ENCODE measurements around the gene KRTAP4-11.
"Not testable (repeated sequence)": the region's sequence is repeated elsewhere in the genome, so short reads cannot be mapped to it uniquely, and the experiment has no call there.

KRTAP4-11 gene

DNA sequence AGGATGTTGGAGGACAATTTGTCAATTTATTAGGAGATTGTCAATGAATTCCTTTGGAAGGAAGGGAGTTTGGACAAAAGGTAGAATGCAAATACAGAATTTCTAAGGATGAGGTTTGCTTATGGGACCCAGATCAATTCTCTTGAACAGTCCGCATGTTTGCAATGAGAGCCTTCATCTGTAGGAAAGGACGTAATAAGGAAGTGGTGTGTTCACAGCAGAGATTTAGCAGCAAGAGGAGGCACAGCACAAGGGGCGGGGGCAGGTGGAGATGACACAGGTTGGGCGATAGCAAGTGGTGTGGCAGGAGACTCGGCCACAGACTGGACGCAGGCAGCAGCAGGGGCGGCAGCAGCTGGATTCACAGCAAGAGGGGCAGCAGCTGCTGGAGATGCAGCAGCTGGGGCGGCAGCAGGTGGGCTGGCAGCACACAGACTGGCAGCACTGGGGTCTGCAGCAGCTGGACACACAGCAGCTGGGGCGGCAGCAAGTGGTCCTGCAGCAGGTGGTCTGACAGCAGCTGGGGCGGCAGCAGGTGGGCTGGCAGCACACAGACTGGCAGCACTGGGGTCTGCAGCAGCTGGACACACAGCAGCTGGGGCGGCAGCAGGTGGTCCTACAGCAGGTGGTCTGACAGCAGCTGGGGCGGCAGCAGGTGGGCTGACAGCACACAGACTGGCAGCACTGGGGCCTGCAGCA lies 5.3 kb upstream of the KRTAP4-11 start:
- DNase-seq: not testable (repeated sequence)

DNA sequence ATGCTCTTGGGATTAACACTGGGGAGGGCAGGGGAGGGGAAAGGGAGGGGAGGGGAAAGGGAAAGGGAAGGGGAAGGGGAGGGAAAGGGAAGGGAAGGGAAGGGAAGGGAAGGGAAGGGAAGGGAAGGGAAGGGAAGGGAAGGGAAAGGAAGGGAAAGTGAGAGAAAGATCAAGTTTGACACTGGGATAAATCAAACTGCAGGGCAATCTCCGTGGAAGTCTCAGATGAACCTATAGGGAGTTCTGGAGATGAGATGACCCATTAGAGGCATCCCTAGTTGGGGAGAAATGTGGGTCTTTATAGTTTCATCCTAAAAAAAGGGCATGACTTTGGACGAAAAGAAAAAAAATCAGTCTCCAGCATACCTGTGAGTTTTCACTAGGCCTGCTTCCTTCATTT lies 3.6 kb upstream of the KRTAP4-11 start:
- DNase-seq: no peak

GRCh38 chr17:41119696-41120690 lies 1.8 kb upstream of the KRTAP4-11 start:
- not testable (repeated sequence) for DNase-seq

DNA sequence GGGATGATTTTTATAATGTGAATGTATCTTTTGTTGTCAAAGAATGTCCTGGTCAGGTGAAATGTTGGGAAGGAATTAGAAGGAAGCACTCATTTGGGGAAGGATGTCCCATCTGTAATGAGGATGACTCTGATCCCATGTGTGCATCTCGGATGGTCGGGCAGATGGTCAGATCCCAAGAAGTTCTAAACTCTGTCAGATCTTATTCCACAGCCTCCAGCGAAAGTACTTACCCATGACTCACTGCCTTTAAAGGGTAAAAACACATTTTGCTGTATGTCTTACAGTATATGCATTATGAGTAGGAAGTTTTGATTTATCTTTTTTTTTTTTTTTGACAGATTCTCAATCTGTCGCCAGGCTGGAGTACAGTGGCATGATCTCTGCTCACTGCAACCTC lies 548 bp upstream of the KRTAP4-11 start:
- DNase-seq: no peak

DNA sequence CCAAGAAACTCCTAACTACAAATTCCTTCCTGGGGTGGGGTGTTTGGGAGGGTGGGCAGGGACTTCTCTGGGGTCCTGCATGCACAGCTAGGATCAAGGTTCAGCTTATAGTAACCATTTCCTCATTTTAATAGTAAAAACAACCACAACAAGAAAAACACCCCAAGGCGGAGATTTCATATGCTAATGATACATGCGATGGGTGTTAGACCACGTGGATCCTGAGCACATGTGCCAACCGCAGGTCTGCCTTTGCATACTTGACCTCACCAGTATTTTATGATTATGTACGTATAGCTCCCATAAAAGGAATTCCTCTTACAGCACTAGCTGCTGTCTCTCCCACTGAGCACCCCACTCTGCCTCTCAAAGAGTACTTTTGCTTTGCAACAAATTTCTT lies 1.9 kb downstream of the KRTAP4-11 start:
- peak; percentile 10 to 23 for DNase-seq

DNA sequence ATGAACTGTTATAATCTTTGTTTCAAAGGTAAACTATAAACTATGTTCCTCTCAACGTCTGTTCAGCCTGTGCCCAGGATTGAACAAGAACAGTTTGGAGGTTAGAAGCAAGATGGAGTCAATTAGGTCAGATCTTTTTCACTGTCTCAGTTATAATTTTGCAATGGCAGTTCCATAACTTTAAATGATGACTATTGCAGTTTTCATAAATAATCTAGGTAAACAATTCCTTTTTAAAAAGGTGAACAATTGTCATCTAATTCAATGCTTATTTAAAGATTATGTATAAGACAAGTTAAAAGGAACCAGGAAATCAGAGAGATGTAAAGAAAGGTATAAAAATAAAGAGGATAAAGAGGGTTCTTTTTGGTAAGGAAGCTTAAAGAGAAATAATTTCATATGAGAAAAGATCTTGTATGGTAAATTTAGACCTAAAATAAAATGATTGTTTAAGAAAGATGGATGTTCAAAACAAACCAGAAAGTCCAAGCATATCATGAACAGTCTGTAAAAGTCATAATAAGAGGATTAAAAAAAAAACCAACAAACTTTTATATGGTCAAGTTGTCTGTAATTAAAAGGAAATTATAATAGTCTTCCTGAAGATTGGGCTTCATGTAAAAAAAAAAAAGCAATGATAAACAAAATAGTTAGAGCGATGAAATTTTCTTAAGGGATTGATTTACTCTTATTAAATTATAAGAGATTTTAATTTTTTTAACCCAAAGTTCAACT lies 6.9 kb downstream of the KRTAP4-11 start:
- DNase-seq: no peak

DNA sequence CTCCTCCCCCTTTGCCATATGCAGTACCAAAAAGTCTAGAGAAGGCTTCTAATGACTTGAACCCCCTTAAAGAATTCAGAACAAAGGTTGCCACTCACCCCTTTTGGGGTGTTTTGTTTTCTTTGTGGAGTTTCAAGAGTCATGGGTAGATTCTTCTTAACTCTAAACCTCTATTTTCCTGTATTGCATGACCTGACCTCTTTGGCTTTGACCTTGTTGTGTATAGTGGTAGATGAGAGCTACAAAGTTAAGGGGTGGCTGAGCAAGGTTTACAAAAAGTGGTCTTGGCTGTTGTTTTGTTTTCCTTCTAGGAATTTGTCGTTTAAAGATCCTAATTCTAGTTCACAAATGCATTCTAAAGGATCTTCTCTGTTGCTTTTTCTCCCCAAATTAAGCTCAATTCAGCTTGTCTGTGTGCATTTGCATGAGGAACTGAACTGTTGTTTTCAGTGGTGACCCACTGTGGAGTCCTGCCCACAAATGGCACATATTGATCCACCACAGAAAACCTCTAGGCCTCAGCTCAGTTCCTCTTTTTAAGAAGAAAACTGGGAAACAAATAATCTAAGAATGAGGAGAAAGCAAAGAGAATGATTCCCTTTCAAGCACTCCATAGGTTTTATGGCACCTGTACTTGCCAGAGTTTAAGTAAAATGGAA lies 9.3 kb downstream of the KRTAP4-11 start:
- DNase-seq: not testable (repeated sequence)

DNA sequence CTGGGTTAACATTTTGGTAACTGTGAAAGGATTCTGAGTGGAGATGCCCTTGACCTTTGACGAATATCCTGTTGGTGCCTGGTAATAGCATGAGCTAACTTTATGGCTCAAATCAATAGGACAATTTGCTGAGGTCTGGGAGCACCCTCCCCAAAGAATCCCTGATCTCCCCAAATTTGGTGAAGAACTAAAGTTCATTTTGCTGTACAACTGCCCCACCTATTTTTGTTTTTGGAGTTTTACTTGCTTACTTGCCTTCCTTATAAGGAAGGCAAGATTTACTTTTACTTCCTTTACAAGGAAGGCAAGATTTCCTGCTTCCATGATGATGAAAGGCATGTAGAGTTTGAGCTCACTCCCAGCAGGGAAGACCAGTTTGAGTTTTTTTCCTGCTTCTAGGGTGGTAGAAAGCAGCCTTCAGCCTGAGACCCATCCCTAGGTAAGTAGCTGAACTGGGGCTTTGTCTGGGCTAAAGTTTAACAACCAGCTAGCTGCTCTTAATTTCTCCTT lies 10.2 kb downstream of the KRTAP4-11 start:
- no peak for DNase-seq

DNA sequence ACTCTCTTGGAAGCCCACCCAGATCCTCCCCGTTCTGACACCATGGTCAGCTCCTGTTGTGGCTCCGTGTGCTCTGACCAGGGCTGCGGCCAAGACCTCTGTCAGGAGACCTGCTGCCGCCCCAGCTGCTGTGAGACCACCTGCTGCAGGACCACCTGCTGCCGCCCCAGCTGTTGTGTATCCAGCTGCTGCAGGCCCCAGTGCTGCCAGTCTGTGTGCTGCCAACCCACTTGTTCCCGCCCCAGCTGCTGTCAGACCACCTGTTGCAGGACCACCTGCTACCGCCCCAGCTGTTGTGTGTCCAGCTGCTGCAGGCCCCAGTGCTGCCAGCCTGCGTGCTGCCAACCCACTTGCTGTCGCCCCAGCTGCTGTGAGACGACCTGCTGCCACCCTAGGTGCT lies 12.8 kb downstream of the KRTAP4-11 start, which contains the start of gene KRTAP4-9:
KRTAP4-9 (plus strand) TSS at position 43 of the 400 bp plus-strand sequence; CDS start at position 43, 0 bp downstream.
- not testable (repeated sequence) for DNase-seq

DNA sequence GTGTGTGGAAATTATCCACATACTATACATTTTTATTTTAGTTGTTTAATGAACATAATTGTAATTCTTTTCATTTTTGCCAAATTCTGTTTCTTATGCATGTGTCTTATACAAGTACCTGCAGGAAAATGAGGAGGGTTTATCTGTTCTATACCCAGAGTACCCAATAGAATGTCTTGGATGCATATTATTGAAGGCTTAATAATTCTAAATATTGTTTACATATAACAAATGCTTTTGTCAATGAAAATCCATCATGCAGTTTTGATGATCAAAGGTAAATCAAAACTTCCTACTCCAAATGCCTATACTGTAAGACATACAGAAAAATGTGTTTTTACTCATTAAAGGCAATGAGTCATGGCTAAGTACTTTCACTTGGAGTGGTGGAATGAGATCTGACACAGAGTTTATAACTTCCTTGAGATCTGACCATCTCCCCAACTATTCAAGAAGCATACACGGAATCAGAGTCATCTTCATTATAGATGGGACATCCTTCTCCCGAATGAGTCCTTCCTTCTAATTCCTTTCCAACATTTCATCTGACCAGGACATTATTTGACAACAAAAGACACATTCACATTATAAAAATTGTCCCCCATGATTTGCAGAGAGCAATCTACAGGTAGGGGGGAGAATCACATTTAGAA lies 13.7 kb downstream of the KRTAP4-11 start:
- DNase-seq: not testable (repeated sequence)

DNA sequence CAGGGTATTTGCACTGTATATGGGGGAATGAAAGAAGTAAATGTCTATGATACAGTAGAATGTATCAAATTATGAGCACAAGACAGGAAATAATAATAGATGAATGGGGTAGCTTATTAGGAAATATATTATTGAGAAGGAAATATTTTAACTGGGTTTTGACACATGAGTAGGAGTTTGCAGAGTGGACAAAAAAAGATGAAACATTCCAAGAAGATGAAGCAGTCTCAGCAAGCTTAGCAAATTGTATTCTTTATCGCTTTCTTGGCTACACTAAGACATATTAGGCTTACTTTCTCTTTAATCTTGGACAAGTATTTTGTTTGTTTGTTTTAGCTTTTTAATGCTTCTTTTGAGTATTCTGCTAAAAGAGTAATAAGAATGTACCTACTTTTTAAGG lies 14.3 kb downstream of the KRTAP4-11 start:
- no peak for DNase-seq

DNA sequence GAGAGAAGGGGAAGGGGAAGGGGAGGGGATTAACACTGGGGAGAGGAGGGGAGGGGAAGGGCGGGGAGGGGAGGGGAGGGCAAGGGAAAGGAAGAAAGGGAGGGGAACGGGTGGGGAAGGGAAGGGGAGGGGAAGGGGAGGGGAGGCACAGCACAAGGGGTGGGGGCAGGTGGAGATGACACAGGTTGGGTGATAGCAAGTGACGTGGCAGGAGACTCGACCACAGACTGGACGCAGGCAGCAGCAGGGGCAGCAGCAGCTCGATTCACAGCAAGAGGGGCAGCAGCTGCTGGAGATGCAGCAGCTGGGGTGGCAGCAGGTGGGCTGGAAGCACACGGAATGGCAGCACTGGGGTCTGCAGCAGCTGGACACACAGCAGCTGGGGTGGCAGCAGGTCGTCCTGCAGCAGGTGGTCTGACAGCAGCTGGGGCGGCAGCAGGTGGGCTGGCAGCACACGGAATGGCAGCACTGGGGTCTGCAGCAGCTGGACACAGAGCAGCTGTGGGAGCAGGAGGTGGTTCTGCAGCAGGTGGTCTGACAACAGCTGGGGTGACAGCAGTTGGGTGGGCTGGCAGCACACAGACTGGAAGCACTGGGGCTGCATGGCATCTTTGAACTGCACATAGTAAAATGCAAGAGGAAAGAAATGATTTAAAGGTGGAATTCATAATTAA lies 16.4 kb downstream of the KRTAP4-11 start, which contains the start of gene KRTAP4-16:
KRTAP4-16 (minus strand) TSS at position 624 of the 674 bp plus-strand sequence; CDS start at position 624, 0 bp downstream.
- DNase-seq: no peak

GRCh38 chr17:41099682-41100480 lies 18.3 kb downstream of the KRTAP4-11 start:
- DNase-seq: not testable (repeated sequence)

DNA sequence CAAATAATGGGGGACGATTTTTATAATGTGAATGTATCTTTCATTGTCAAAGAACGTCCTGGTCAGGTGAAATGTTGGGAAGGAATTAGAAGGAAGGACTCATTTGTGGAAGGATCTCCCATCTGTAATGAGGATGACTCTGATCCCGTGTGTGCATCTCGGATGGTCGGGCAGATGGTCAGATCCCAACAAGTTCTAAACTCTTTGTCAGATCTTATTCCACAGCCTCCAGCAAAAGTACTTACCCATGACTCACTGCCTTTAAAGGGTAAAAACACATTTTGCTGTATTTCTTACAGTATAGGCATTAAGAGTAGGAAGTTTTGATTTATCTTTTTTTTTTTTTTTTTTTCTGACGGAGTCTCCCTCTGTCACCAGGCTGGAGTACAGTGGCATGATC lies 19.7 kb downstream of the KRTAP4-11 start:
- no peak for DNase-seq

- DNase-seq: no peak
Observed at GRCh38 chr17:41098042-41098441, 20.1 kb downstream of the KRTAP4-11 start, which contains the start of gene KRTAP4-8. Gene KRTAP4-8, minus strand, starts transcription at chr17:41098142. Its CDS starts 58 bp downstream, at chr17:41098084.

DNA sequence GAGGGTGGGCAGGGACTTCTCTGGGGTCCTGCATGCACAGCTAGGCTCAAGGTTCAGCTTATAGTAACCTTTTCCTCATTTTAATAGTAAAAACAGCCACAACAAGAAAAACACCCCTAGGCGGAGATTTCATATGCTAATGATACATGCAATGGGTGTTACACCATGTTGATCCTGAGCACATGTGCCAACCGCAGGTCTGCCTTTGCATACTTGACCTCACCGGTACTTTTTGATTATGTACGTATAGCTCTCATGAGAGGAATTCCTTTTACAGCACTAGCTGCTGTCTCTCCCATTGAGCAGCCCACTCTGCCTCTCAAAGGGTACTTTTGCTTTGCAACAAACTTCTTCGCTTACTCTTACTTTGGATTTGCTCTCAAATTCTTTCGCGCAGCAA lies 22.1 kb downstream of the KRTAP4-11 start:
- peak; percentile 57 to 76 for DNase-seq

DNA sequence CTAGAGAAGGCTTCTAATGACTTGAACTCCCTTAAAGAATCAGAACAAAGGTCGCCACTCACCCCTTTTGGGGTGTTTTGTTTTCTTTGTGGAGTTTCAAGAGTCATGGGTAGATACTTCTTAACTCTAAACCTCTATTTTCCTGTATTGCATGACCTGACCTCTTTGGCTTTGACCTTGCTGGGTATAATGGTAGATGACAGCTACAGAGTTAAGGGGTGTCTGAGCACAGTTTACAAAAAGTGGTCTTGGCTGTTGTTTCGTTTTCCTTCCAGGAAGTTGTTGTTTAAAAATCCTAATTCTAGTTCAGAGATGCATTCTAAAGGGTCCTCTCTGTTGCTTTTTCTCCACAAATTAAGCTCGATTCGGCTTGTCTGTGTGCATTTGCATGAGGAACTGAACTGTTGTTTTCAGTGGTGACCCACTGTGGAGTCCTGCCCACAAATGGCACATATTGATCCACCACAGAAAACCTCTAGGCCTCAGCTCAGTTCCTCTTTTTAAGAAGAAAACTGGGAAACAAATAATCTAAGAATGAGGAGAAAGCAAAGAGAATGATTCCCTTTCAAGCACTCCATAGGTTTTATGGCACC lies 29.3 kb downstream of the KRTAP4-11 start:
- not testable (repeated sequence) for DNase-seq

GRCh38 chr17:41084100-41084856 lies 33.9 kb downstream of the KRTAP4-11 start, which contains the start of gene KRTAP4-7:
Gene KRTAP4-7, plus strand, starts transcription at chr17:41084150. Its CDS starts 57 bp downstream, at chr17:41084207.
- not testable (repeated sequence) for DNase-seq

Data from NCI-H526 (cell line).